HepG2 (cell line): ENCODE data around the gene COX6A2. TPM values are rescaled to one million over a fixed set of nuclear protein-coding genes. Genes with fewer than 3 reads are reported as not detected.

Experiments used
- AHR ChIP-seq: IDR thresholded peaks from 2 replicates; pipeline ENCODE4 v1.6.1; 2018; ENCODE audit warnings: missing genetic modification reagents, missing compliant biosample characterization
- DNMT3B ChIP-seq: conservative IDR thresholded peaks from 2 replicates; pipeline ENCODE4 v1.6.1; 2016; ENCODE audit warnings: missing biosample characterization, control low read depth
- HDAC2 ChIP-seq: sonication (generic); formaldehyde crosslinking; IDR thresholded peaks from 2 replicates; pipeline ENCODE4 v1.4.0; 2020; ENCODE audit warnings: missing genetic modification reagents
- KDM5B ChIP-seq: sonication (generic); formaldehyde crosslinking; IDR thresholded peaks from 2 replicates; pipeline ENCODE4 v1.4.0; 2020; ENCODE audit warnings: missing genetic modification reagents, mild to moderate bottlenecking, borderline replicate concordance
- KLF6 ChIP-seq: IDR thresholded peaks from 2 replicates; pipeline ENCODE4 v1.8.0; 2016; ENCODE audit warnings: missing biosample characterization, missing genetic modification reagents
- SNAPC2 ChIP-seq: sonication (generic); formaldehyde crosslinking; IDR thresholded peaks from 2 replicates; pipeline ENCODE4 v1.8.1; 2022; ENCODE audit warnings: mild to moderate bottlenecking, missing genetic modification reagents
- YY1 ChIP-seq: IDR thresholded peaks from 2 replicates; pipeline ENCODE4 v1.6.1; 2011; ENCODE audit warnings: low read length, low read depth, moderate library complexity, mild to moderate bottlenecking; ENCODE audit not compliant: insufficient read depth, insufficient replicate concordance
- ZNF256 ChIP-seq: sonication (generic); formaldehyde crosslinking; conservative IDR thresholded peaks from 2 replicates; pipeline ENCODE4 v1.4.0; 2020; ENCODE audit warnings: missing genetic modification reagents
- ZNF564 ChIP-seq: sonication (generic); formaldehyde crosslinking; IDR thresholded peaks from 2 replicates; pipeline ENCODE4 v1.8.1; 2023; ENCODE audit warnings: mild to moderate bottlenecking, missing genetic modification reagents
- polyA plus RNA-seq, 8 experiments: library from polyadenylated mRNA; depleted of rRNA in 3 of 8; stranded (reverse) in 7 of 8; unstranded in 1 of 8; fragments of >200 nt; fragmentation: Illumina TruSeq in 4 of 8; extraction: Trizol in 4 of 8; gene quantifications; 2 replicates each; pipeline versions ENCODE4 v1.2.1 to v1.2.3, GENCODE V29; 2011 to 2016; ENCODE audit warnings: low read depth in 4 of 8, missing spikeins in 1 of 8, mixed read lengths in 1 of 8; ENCODE audit not compliant: insufficient read depth in 1 of 8
- total RNA-seq, 5 experiments: library from RNA; depleted of rRNA; stranded (reverse); fragments of >200 nt; fragmentation: Illumina TruSeq; extraction: Trizol; gene quantifications; 2 replicates each; pipeline ENCODE4 v1.2.3, GENCODE V29; 2016; ENCODE audit warnings: low read depth in 1 of 5
- TF ChIP-seq, protein P1 (sequence below): sonication (generic); formaldehyde crosslinking; IDR thresholded peaks from 2 replicates; pipeline ENCODE4 v1.4.0; 2020; ENCODE audit warnings: missing genetic modification reagents
- TF ChIP-seq, protein P2 (sequence below): sonication (generic); formaldehyde crosslinking; IDR thresholded peaks from 2 replicates; pipeline ENCODE4 v1.5.0; 2020; ENCODE audit warnings: missing genetic modification reagents, mild to moderate bottlenecking, borderline replicate concordance
- TF ChIP-seq, protein P3 (sequence below): IDR thresholded peaks from 2 replicates; pipeline ENCODE4 v1.6.1; 2016; ENCODE audit warnings: missing compliant biosample characterization, missing genetic modification reagents, borderline replicate concordance
- TF ChIP-seq, protein P4 (sequence below): sonication (generic); formaldehyde crosslinking; IDR thresholded peaks from 2 replicates; pipeline ENCODE4 v1.4.0; 2020; ENCODE audit warnings: missing genetic modification reagents
- TF ChIP-seq, protein P5 (sequence below): sonication (generic); formaldehyde crosslinking; IDR thresholded peaks from 2 replicates; pipeline ENCODE4 v1.4.0; 2020; ENCODE audit warnings: missing genetic modification reagents, borderline replicate concordance

The COX6A2 gene
- total and polyA plus RNA-seq, 2 of the 13 experiments (the other 11 are each of a cell fraction or from before 2014, with no cell fraction given): not detected

DNA sequence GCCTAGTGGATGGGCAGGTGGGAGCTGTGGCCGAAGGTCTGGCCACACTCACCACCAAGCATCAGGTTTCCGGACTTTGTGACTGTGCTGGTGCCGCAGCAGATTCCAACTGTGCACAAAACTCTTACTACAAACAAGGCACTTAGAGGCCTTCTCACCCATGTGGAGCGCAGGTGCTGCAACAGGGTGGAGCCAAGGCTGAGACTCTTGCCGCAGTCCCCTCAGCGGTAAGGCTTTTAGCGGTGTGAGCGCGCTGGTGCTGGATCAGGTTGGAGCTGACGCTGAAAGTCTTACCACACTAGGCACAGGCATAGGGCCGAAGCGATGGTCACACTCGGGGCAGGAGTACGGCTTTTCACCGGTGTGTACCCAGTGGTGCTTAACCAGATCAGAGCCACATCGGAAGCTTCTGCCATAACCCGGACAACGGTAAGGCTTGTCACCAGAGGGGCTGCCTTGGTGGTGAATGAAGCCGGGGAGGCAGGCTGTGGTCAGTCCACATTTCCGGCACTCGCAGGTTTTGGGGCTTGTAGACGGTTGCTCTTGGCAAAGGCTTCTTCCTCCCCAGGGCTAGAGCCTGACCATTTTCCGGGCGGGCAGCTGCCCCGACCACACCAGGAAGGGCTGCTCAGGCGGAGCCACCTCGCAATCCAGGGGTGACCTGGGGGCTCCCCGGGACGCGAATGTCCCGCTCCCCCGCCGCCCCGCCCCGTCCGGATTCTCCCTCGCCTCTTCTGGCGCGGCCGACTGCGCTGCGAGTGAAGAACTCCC is 30.1 kb upstream of the COX6A2 start (continued):
- TF ChIP-seq SNAPC2 (CRISPR knock-in tag): peak; percentile 90
- TF ChIP-seq YY1: peak; percentile 68
- TF ChIP-seq, protein P1, sequence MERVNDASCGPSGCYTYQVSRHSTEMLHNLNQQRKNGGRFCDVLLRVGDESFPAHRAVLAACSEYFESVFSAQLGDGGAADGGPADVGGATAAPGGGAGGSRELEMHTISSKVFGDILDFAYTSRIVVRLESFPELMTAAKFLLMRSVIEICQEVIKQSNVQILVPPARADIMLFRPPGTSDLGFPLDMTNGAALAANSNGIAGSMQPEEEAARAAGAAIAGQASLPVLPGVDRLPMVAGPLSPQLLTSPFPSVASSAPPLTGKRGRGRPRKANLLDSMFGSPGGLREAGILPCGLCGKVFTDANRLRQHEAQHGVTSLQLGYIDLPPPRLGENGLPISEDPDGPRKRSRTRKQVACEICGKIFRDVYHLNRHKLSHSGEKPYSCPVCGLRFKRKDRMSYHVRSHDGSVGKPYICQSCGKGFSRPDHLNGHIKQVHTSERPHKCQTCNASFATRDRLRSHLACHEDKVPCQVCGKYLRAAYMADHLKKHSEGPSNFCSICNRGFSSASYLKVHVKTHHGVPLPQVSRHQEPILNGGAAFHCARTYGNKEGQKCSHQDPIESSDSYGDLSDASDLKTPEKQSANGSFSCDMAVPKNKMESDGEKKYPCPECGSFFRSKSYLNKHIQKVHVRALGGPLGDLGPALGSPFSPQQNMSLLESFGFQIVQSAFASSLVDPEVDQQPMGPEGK (CRISPR knock-in tag): peak; percentile 71; the same call in 1 of the 2 replicates
- TF ChIP-seq ZNF256 (CRISPR knock-in tag): 0 out of 2 replicates have a peak, but pooled peaks have one; percentile 74
- TF ChIP-seq, protein P2, sequence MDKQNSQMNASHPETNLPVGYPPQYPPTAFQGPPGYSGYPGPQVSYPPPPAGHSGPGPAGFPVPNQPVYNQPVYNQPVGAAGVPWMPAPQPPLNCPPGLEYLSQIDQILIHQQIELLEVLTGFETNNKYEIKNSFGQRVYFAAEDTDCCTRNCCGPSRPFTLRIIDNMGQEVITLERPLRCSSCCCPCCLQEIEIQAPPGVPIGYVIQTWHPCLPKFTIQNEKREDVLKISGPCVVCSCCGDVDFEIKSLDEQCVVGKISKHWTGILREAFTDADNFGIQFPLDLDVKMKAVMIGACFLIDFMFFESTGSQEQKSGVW (CRISPR knock-in tag): no peak
- peak; percentile 88; the same call in 1 of the 2 replicates for TF ChIP-seq AHR (CRISPR knock-in tag)
- TF ChIP-seq, protein P3, sequence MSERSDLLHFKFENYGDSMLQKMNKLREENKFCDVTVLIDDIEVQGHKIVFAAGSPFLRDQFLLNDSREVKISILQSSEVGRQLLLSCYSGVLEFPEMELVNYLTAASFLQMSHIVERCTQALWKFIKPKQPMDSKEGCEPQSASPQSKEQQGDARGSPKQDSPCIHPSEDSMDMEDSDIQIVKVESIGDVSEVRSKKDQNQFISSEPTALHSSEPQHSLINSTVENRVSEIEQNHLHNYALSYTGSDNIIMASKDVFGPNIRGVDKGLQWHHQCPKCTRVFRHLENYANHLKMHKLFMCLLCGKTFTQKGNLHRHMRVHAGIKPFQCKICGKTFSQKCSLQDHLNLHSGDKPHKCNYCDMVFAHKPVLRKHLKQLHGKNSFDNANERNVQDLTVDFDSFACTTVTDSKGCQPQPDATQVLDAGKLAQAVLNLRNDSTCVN (CRISPR knock-in tag): peak; percentile 77
- peak; percentile 96; the same call in 1 of the 2 replicates for TF ChIP-seq ZNF564 (CRISPR knock-in tag)
- TF ChIP-seq, protein P4, sequence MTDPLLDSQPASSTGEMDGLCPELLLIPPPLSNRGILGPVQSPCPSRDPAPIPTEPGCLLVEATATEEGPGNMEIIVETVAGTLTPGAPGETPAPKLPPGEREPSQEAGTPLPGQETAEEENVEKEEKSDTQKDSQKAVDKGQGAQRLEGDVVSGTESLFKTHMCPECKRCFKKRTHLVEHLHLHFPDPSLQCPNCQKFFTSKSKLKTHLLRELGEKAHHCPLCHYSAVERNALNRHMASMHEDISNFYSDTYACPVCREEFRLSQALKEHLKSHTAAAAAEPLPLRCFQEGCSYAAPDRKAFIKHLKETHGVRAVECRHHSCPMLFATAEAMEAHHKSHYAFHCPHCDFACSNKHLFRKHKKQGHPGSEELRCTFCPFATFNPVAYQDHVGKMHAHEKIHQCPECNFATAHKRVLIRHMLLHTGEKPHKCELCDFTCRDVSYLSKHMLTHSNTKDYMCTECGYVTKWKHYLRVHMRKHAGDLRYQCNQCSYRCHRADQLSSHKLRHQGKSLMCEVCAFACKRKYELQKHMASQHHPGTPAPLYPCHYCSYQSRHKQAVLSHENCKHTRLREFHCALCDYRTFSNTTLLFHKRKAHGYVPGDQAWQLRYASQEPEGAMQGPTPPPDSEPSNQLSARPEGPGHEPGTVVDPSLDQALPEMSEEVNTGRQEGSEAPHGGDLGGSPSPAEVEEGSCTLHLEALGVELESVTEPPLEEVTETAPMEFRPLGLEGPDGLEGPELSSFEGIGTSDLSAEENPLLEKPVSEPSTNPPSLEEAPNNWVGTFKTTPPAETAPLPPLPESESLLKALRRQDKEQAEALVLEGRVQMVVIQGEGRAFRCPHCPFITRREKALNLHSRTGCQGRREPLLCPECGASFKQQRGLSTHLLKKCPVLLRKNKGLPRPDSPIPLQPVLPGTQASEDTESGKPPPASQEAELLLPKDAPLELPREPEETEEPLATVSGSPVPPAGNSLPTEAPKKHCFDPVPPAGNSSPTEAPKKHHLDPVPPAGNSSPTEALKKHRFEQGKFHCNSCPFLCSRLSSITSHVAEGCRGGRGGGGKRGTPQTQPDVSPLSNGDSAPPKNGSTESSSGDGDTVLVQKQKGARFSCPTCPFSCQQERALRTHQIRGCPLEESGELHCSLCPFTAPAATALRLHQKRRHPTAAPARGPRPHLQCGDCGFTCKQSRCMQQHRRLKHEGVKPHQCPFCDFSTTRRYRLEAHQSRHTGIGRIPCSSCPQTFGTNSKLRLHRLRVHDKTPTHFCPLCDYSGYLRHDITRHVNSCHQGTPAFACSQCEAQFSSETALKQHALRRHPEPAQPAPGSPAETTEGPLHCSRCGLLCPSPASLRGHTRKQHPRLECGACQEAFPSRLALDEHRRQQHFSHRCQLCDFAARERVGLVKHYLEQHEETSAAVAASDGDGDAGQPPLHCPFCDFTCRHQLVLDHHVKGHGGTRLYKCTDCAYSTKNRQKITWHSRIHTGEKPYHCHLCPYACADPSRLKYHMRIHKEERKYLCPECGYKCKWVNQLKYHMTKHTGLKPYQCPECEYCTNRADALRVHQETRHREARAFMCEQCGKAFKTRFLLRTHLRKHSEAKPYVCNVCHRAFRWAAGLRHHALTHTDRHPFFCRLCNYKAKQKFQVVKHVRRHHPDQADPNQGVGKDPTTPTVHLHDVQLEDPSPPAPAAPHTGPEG: no peak
- TF ChIP-seq KDM5B (CRISPR knock-in tag): peak; percentile 95
- TF ChIP-seq, protein P5, sequence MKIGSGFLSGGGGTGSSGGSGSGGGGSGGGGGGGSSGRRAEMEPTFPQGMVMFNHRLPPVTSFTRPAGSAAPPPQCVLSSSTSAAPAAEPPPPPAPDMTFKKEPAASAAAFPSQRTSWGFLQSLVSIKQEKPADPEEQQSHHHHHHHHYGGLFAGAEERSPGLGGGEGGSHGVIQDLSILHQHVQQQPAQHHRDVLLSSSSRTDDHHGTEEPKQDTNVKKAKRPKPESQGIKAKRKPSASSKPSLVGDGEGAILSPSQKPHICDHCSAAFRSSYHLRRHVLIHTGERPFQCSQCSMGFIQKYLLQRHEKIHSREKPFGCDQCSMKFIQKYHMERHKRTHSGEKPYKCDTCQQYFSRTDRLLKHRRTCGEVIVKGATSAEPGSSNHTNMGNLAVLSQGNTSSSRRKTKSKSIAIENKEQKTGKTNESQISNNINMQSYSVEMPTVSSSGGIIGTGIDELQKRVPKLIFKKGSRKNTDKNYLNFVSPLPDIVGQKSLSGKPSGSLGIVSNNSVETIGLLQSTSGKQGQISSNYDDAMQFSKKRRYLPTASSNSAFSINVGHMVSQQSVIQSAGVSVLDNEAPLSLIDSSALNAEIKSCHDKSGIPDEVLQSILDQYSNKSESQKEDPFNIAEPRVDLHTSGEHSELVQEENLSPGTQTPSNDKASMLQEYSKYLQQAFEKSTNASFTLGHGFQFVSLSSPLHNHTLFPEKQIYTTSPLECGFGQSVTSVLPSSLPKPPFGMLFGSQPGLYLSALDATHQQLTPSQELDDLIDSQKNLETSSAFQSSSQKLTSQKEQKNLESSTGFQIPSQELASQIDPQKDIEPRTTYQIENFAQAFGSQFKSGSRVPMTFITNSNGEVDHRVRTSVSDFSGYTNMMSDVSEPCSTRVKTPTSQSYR (CRISPR knock-in tag): peak; percentile 74; the same call in 1 of the 2 replicates
- TF ChIP-seq DNMT3B (CRISPR knock-in tag): peak; percentile 97
- peak; percentile 95 for TF ChIP-seq HDAC2 (CRISPR knock-in tag)
- no peak for TF ChIP-seq KLF6 (CRISPR knock-in tag)
